EH (cell line): Measurements from ENCODE around the gene NDST4.
"Not testable (repeated sequence)": the region's sequence is repeated elsewhere in the genome, so short reads cannot be mapped to it uniquely, and the experiment has no call there.

Source experiments
- DNase-seq: peaks from one replicate; pipeline ENCODE4 v3.0.0-alpha.2; 2015; ENCODE audit warnings: low read depth

Gene NDST4

GRCh38 chr4:115053313-115053712, 60.1 kb downstream of the NDST4 start:
- no peak for DNase-seq

- peak; percentile 1 for DNase-seq
Measured at GRCh38 chr4:115042496-115042895, 70.9 kb downstream of the NDST4 start.

GRCh38 chr4:115030281-115030680, 83.1 kb downstream of the NDST4 start:
- DNase-seq: no peak

DNA sequence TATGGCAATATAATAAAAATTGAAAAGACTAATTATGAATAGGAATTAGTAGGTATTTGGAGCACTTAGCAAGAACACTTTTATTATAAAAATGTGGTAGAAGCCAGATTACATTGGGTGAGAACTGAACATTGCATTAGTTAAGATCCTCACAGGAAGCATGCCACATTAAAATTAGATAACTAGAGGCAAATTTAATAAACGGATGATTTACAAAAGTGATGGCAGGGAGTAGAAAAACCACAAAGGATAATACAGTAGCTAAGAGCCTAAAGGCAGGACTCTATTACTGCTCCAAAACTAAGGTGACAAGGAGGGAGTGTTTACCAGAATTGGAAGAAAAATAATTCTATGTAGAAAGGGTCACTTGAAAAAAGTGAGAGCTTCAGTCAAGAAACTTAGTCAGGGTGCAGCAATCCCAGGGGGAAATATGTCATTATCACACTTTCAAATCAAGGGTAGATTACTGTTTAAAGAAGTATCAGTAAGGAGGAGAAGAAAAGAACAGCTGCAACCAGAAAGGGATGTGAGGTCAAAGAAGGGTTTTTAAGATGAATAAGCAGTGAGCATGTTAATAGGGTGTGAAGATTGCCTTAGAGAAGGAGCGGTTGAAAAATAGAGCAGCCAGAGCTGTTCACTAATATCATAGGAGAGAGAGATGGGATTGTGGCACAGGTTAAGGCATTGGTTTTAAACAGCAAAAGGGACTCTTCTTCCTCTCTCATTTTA, 84.6 kb downstream of the NDST4 start:
- DNase-seq: no peak

DNA sequence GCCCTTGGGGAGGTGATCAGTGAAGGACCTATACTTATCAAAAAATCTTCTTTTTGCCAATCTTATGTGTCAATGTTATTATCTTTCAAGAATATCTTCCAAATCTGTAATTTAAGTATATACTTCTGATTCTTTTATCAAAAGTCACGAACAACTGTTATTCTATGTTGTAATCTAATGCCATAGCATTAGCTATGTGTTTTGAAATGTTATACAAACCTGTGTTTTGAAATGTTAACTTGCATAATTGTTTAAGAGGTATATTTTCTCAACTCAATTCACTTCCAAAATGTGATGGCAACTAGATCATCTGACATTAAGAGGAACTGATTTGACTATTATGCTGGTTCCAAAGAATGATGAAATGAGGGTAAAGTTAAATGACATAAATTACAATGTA, 113.5 kb downstream of the NDST4 start:
- DNase-seq: no peak

- DNase-seq: no peak
Measured at GRCh38 chr4:114998316-114998715, 115.1 kb downstream of the NDST4 start.

DNA sequence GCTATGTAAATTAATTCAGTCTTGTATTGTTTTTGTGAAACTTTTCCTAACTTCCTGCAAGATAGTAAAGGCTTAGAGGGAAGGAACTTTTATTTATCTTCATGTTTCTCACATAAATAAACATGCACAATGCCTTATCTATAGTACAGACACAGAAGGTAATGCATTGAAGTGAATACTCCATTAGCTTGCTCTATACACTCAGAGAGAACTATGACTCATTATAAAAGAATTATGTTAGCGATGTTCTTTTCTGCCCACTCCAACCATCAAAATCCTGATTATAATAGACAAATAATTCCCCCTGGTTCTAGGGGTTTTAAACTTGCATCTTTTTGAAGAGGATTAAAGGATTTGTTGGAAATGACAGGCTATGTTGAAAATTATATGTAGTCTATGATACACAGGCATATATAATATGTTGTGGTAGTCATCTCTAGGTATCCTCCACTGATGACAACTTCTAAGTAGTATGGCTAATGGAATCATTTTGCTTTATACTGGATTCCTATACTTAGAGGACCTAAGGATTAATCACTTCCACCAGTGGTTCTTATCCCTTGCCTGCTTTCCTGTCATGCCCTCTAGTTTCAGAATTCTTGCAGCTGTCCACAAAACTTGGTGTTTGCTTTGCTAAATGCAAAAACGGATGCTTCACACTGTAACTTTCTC, 115.7 kb downstream of the NDST4 start:
- no peak for DNase-seq

DNA sequence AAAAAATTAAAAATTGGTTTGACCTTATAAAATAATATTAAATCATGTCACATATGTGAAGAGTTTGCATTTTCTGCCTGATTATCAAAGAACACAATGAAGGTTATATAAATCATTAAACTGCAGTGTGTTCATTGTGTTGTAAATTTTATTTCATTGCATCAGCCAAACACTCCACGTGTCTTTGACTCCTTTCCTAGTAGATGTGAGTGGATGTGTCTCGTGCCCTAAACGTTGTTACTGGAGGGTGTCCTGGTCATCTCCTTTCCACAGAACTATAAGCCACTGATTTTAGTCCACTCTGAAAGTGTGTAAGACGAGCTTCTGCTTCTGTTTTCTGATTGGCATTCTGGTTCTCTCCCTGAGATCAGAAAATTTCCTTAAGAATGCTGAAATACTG, 127.3 kb downstream of the NDST4 start:
- DNase-seq: no peak

DNA sequence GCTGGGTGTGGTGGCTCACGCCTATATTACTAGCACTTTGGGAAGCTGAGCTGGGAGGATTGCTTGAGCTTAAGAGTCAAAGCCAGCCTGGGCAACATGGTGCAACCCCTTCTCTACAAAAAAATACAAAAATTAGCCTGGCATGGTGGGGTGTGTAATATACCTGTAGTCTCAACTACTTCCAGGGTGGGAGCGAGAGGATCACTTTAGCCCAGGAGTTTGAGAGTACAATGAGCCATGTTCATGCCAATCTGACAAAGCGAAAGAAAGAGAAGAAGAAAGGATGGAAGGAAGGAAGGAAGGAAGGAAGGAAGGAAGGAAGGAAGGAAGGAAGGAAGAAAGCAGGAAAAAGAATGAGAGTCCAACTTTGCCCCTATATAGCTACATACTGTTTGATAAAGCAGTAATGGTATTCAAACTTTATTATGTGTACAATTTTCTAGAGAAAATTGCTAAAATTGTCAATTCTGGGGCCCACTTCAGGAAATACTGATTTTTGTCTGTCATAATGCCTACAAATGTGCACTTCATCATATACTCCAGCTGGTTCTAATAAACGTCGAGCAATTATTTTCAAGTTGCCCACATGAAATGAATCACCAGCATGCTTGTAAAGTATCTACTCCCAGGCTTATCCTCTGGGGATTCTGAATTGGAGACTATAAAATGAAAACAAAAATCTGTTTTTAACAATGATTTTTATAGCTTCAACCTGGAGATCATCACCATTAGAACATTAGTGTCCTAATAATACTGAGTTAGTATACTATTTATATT, 132.3 kb downstream of the NDST4 start:
- DNase-seq: no peak

DNA sequence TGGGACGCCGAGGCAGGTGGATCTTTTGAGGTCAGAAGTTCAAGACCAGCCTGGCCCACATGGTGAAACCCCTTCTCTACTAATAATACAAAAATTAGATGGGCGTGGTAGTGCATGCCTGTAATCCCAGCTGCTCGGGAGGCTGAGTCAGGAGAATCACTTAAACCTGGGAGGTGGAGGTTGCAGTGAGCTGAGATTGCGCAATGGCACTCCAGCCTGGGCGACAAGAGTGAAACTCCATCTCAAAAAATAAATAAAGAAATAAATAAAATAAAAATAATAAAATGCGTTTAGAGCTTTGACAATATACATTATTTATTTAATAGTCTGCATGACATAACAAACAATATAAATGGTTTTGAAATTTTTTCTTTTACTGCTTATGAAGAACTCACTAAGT, 133.0 kb downstream of the NDST4 start:
- not testable (repeated sequence) for DNase-seq

DNA sequence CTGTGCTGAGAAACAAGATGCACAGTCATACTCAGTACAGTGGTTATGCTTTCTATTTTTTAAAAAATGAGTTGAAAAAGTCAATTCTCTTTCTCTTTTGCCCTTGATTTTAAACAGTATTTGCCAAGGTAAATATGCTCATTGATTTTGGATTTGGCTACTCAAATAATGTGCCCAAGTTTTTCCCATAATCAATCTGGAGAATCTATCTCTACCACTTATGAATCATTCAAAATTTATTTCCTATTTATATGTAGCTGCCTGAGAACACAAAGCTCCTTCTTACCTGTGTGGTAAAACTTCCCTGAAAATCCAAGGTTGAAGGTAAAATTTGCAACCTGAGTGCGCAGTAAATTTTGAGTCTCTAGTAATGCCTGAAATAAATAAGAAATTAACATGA, 136.5 kb downstream of the NDST4 start:
- DNase-seq: no peak

- no peak for DNase-seq
Measured at GRCh38 chr4:114964026-114964425, 149.4 kb downstream of the NDST4 start.

- no peak for DNase-seq
Measured at GRCh38 chr4:114945616-114946015, 167.8 kb downstream of the NDST4 start.

GRCh38 chr4:114941503-114941902, 171.9 kb downstream of the NDST4 start:
- no peak for DNase-seq

DNA sequence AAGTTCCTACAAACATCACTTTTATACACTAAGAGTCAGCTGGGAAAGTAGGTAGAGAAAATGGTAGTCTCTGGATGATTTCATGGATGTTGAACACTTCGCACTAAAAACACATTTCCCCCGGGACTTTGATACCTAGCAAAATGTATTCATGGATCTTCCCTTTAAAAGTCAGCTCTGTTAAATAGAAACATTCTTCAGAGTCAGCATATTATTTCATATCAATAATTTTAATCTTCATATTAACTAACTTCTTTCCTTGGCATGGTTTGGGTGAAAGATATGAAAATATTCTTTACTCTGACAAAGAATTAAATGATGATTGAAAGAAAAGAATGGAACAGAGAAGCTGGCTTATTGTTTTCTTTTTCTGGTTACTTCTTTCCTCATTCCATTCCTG, 185.5 kb downstream of the NDST4 start:
- no peak for DNase-seq

- DNase-seq: no peak
Measured at GRCh38 chr4:114926583-114926982, 186.8 kb downstream of the NDST4 start.

- no peak for DNase-seq
Measured at GRCh38 chr4:114924311-114924710, 189.1 kb downstream of the NDST4 start.

GRCh38 chr4:114922592-114922933, 190.9 kb downstream of the NDST4 start:
- no peak for DNase-seq

GRCh38 chr4:114921790-114922591, 191.4 kb downstream of the NDST4 start:
- DNase-seq: no peak

DNA sequence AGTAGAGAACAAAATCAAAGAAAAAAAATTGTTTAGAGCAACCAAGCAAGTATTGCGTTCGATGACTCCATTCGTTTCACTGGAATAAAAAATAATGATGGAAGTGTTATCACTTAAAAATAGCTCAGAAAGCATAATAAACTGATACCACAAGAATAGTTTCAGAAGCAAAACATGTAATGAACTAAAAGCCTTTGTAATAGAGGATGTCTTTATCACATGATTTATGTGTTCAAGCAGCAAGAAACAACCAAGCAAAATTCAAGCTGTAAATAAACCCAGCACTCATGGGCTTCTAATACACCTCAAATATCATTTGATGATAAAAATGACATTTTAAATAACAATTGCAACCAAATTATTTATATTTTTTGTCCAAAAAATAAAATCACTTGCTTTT, 192.2 kb downstream of the NDST4 start:
- no peak for DNase-seq

DNA sequence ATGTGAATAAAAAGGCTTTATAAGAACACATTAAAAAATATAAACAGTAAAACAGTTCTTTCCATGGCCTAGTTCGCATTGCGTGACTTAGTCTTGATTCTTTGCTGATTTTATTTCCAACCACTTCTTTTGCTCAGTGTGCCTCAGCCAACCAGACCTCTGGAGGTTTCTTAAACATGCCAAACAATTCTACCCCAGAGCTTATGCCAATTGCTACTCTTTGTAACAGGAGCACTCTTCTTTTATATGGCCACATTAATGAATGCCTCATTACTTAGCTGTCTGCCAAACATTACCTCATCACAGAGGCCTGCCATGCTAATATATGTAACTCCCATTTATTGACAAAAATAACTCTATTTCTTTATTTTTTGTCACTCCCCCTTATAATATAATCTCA, 202.3 kb downstream of the NDST4 start:
- no peak for DNase-seq

GRCh38 chr4:114907568-114907967, 205.9 kb downstream of the NDST4 start:
- no peak for DNase-seq
